CD4-positive, alpha-beta T cell treated with Interleukin-15 for 4 hours (primary cell): Measurements from ENCODE around the gene RTN4RL1.
"Not testable (repeated sequence)": the region's sequence is repeated elsewhere in the genome, so short reads cannot be mapped to it uniquely, and the experiment has no call there.

Experiments
- DNase-seq: peaks from one replicate; pipeline ENCODE4 v3.0.0-alpha.2; 2020; ENCODE audit warnings: low spot score

RTN4RL1 gene

DNA sequence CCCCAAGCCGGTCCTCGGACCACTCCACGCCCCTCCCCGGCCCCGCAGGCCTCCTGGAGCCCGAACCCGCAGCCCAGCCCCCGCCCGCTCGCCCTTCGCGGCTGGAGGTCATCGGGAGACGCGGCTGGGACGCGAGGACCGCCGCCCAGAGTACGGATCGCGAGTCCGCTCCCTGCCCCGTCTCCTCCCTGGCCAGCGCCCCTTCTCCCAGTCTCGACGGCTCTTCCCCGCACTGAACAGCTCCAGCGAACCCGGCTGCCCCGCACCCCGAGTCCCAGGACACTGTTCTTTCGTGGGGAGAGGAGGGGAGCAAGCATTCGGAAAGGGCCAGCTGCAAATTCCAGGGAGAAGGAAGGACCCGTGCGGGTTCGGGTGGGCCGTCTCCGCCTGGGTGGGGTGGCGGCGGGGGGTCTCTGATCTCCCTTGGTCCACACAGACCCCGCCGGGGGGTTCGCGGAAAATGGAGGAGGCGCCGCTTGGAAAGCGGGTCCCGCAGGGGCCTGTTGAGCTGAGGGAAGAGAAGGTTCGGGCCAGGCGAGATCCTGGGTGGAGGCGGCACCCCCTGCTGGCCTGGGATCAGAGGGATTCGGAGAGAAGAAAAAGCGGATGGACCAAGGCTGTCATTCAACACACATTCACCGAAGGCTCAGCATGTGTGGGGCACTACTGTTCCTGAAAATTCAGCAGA, 632 bp upstream of the RTN4RL1 start:
- DNase-seq = no peak

DNA sequence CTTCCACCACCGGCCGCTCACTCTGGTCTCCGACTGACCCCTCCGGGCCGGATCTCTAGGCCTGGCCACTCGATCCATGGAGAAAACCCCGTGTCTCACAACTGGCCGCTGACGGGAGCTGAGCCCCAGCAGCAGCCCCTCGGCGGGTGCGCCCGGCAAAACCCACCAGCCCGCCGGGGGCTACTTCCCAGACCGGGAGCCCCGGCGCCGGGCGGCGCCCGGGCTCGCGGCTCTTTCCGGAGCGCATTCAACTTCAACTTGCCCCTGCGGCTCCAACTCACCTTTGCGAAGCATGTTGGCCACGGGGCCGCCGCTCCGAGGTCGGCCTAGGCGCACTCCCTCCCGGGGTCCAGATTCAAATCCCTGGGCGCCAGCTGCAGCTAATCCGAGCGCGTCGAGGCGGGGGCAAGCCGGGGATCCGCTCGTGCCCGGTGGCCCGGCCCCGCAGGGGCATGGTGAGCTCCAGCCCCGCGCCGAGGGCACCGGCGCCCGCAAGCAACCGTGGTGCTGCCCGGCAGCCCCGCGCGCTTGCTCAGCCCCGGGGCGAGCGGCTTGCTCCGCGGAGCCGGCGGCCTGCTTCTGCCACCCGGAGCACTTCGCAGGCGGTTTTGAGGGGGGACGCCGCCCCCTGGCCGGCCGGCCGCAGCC, 438 bp downstream of the RTN4RL1 start:
- no peak for DNase-seq

DNA sequence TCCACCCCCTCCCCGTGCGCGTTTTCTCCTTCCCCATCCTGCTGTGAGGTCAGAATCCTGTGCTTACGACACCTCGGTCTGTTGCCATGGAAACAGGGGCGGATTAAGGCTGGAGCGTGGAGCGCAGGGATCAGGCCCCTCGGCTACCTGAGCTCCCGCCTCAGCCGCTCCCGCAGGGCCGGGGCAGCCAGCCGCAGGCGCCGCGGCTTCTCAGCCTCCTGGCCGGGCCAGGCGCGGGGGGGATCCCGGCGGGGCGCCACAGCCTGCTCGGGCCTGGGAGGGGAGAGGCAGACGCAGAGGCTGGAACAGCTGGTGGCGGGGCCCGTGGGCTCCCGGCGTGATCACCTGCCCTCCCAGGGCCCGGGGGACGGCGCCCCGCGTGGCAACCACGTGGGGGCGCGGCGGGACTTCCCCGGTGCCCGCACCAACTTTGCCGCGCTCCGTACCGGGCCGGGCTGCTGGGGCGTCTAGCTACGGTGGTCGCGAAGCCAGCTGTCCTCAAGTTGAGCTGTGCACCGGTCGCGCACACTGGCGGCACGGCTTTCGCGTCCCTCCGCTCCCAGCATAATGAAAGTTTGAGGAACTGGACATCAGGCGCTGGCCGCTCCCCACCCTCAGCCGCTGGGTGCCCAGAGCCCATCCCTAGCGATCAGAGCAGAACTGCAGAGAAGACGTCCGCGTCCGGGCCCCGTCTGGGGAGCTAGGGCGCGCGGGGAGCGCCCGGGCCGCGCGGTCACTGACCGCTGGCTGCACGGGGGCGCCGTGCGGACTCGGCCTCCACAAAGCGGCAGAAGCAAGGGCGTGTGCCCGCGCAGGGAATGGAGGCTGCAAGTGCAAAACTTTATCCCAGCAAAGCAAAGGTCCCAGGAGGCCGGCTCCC, 1.2 kb downstream of the RTN4RL1 start:
- DNase-seq = peak; percentile 26

DNA sequence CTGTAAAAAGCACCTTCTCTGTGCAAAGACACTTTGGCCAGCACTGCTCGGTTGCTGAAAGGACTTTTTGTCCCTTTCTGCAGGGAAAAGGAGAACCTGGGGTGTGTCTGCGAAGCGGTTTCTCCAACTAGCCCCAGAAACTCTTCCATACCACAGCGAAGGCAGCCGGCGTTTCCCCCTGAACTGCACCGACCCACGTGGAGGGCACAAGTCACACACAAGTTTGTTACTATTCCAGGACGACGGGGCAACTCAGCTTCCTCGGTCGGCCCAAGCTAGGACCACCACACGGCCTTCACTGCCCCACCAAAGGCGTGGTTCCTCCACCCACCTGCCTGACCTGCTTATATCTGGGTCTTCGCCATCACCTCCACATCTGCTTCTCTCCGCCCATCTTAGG, 1.9 kb downstream of the RTN4RL1 start:
- DNase-seq = no peak

DNA sequence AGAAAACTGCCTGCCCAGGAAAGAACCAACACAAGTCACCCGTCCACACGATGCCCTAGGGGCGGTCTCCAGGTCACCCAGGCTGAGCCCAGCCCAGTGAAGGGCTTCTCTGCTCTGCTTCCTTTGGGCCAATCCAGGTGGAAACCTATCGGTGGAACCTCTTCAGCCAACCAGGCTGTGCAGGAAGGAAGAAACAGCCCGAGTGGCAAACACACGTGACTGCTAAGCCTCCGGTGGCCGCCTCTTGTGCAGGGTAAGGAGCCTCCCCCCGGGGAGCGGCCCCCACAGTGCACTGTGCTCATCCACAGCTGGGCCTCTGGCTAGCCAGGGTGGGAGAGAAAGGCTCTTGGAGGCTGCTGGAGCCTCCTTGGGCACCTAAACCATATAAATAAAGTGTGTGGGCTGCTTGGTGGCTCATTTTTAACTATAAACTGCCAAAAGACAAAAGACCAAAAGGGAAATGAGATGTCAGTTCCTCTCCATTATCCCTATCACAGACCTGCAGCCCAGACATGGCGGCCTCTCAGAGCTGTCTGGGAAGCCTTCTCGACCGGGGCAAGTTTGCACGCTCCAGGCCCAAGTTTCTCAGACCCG, 2.4 kb downstream of the RTN4RL1 start:
- no peak for DNase-seq

DNA sequence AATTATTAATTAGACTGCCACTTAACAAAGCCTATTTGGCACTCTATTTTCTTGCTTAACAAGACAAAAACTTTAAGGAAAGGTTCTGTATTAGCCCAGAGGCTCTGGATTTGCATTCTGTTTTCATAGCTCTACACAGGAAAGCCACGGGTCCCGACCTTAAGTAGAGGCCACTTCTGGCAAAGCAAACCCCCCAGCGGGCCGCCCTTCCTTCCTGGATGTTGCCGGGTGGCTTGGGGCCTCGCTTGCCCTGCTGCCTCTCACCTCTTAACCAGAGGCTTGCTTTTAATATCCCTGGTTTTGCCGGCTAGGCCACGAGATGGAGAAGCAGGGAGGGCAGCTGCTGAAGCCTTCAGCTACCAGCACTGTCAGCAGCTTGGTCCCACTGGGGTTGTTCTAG, 4.4 kb downstream of the RTN4RL1 start:
- no peak for DNase-seq

DNA sequence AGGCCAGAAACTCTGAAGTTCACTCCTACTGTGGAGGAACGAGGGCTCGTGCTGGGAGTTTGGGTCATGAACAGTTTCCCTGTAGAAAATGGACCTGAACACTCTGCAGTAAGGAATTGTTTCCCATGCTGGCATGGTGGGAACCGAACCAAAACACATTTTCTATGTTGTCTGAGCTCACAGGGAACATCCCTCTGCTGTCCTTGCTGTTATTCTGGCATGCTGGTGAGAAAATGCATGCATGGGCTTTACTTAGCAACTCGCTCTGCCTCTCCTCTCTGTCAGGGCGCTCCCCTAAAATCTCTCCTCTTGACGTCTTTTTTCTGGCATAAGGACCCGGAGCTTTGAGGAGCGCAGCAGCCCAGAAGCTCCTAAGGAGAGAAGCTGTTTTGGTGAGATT, 5.4 kb downstream of the RTN4RL1 start:
- DNase-seq = no peak

DNA sequence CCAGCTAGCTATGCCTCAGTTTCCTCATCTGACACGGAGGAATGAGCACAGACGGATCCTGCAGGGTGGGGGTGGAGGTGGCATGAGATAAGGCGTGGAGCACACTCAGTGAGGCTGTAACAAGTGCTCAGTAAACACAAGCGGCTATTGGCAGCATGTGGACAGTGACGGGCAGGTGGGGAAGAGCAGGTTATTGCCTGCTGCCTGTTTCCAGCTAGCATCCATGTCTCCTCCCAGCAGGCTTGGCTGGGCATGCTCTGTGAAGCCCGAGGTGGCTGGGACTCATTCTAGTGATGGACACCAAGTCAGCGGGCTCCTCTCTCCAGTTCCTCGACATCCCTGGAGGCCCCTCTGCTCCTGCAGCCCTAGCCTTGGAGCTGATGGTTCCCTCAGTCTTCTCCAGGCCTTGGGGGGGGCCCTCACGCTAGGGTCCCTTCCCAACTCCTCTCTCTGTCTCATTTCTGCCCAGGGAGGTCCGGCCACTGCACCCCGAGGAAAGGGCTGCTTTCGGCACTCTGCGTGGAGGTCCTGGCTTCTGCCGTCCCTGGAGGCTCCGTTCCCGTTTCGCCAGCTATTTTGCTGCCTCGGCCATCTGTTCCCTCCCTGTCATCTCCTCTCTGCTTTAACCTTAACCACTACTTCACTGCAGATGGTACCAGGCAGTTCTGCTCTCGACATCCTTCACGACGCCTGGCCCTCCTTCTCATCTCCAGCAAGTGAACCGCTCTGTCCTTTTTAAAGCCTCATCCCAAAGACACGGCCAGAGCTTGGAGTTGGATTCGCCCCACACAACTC, 6.2 kb downstream of the RTN4RL1 start:
- DNase-seq = no peak

DNA sequence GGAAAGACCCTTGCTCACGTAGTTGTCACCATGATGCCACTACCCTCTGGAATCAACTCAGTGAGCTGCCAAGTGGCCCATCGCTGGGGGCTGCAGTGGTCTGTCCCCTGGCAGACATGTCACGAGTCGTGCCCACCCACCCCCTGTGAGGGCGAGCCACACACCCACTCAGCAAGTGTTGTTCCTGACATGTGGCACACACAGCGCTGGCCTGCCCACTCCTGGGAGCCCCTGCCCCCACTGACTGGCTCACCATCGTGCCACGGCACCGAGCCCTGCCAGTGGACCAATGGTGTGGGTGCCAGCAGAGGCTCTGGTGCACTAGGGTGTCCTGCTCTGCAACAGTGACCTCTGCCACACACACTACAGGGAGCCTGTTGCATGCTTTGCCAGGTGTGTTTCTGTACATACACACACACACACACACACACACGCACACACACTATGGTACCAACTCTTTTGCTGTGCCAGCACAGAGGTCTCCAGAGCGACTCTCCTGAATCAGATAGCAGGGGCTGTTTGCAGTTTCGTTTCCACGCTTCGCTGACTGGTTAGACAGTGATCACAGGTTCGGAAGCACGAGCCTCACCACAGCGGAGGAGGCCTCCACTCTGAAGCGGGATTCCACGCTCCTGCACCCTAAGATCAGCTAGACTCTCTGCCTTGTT, 7.7 kb downstream of the RTN4RL1 start:
- DNase-seq = no peak

DNA sequence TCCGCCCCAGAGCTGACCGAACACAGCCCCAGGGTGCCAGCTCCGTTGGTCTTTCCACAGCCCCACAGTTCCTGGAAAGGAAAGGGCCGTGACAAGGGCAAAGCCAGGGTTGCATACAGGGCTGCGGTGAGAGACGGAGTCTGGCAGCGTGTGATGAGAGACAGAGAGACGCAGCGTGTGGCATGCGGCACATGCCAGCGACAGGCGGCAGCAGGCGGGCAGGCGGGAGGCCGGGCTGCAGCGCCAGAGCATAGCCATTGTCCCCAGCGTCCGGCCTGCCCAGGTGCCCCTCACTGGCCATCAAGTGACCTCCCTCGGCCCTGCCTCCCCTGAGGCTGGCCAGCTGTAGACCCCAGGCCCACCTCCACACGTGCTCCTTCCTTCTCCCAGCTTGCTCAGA, 8.6 kb downstream of the RTN4RL1 start:
- no peak for DNase-seq

DNA sequence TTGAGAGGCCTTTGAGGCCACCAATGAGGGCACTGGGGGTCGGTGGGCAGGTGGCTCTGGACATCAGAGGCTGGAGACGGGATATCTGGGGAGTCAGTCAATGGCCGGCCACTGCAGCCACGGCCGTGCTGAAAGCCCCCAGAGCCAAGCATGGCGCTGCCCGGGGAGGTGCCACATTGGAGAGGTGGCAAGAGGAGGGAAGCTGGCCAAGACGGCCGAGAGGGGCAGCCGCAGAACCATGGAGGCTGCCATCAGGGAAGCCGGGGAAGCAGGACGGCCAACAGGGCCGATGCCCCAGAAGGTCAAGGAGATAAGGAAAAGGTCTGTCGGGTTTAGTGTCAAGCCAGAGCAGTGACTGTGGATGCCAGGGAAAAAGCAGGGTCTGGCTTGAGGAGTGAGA, 9.8 kb downstream of the RTN4RL1 start:
- no peak for DNase-seq

DNA sequence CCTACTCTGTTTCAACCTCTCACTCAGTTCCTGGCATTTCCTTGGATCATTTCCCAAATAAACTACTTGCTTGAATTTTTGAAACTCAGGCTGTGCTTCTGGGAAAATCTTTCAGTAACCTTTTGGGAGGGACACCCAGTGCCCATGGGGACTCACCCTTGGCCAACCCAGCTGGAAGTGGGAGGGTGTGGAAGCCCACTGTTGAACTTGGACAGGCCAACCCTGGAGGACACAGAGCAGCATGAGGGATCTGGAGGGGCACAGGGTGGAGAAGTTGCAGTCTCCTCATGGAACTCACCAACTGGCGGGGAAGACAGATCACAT, 11.2 kb downstream of the RTN4RL1 start:
- DNase-seq = no peak

DNA sequence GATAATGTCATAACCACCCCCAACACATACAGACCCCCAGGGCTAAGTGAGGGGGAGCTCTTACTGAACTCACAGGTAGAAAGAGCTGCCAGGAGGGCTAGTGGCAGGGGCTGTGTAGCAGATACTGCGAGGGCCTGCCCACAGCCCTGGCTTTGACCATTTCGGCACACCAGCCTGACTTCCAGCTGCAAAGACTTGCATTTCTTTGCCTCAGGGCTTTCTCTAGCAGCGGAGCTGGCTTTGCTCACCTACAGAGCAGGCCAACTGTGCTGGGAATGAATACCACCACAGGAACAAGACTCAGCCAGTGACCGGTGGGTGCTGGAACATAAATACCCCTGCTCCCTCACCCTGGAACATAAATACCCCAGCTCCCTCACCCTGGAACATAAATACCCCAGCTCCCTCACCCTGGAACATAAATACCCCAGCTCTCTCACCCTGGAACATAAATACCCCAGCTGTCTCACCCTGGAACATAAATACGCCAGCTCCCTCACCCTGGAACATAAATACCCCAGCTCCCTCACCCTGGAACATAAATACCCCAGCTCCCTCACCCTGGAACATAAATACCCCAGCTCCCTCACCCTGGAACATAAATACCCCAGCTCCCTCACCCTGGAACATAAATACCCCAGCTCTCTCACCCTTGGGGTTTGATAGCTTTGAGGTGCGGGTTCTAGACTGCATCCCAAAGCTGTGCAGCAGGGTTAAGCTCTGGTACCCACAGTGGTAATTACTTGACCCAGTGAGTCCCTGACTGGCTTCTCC, 11.7 kb downstream of the RTN4RL1 start:
- not testable (repeated sequence) for DNase-seq

DNA sequence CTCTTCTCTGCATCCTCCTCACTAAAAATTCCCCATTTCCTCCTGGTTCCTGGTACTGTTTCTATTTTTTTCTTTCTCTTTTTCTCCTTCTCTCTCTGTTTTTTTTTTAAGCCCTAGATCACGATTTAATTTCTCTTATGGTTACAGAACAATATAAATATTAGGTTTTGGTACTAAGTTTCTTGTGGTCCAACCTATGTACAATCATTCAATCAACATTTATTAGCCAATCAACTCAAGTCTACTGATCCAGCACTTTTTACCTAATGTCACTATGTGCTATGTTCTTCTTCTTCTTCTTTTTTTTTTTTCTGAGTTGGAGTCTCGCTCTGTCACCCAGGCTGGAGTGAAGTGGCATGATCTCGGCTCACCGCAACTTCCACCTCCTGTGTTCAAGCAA, 12.6 kb downstream of the RTN4RL1 start:
- DNase-seq = no peak

DNA sequence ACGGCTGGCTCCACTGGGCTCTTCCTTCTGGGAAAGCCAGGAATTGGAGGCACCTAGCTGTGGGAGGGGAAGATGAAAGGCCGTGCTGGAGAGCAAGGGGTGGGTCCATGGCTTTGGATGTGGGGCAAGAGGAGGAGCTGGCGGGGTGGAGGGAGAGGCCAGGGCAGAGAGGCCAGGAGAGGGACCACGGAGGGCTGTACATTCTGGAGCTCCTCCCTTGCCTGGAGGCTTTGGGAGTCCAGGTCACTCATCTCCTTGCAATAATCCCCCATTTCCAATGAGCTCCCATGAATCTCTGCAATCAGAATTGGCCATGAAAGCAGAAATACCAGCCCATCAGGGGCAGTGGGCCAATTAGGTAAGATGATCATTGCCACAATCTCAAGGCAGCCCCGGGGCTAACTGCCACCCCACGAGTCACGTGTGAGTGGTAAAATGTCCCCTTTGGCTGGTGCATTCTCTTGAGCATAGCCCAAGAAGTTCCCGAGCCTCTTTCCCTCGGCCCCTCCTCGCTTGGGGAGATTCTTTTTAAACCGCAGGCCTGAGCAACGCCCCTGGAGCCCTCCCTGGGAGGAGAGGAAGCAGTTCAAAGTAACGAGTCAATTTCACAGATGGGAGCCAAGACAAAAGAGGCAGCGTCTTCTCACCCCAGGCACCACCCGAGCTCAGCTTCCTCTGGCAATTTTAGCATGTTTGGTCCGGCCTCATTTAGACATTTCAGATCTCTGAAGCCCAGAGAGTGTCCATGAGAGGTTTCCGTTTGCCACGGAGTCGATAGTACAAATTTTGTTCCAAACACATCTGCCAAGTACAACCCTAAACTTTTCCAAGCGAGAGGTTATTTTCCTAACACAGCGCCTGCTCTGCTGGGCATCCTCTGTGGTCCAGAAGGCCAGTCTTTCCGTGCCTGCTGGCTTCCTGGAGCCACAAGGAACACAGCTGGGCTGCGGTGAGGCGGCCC, 13.4 kb downstream of the RTN4RL1 start:
- DNase-seq = no peak

DNA sequence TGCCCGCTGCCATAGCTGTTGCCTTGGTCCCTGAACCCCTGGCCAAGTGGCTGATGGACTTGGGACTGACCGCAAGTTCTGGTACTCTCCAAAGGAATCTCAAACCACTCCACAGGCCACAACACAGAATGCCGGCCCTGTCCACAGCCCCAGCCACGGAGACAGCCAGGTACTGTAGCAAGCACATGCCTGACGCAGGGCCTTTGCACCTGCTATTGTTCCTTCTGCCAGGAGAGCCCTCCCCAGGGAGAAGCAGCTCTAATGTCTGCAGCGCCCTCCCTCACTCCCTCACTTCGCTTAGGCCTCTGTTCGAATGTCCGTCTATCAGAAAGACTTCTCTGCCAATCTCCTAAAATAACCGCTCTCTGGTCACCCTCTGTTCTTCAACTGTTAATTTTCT, 15.4 kb downstream of the RTN4RL1 start:
- no peak for DNase-seq

DNA sequence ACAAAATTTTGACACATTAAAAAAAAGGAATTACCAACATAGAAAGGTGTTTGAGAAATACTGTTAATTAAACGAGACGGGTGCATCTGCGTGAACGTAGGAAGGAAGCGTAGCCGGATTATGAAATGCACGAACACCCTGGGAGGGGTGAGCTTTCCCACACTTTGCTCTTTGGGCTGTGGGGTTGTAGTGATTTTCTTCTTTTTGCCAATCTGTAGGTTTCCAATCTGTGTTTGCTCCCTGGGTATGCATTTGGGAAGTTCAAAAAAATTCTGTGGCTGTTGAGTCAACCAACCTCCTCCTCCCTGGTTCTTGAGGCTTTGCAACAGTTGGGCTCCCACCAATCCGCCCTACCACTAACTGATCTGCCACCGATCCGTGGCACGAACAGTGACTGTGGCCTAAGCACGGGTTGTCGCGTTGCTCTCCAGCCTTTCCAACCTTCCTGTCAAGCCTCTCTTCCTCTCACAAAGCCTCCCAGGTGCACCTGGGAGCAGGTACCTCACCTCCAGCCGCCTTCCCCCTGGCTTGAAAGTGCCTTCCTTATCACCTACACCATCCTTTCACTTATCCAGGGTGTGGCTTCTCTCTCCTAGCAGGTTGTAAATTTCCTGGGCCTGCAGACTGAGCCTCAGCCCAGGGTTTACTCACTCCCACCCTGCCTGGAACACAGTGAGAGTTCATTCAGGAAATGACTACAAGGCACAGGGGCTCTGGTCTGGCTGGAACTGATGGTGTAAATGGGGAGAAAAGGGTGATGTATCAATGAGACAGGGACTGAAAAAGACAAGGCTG, 16.6 kb downstream of the RTN4RL1 start:
- no peak for DNase-seq

DNA sequence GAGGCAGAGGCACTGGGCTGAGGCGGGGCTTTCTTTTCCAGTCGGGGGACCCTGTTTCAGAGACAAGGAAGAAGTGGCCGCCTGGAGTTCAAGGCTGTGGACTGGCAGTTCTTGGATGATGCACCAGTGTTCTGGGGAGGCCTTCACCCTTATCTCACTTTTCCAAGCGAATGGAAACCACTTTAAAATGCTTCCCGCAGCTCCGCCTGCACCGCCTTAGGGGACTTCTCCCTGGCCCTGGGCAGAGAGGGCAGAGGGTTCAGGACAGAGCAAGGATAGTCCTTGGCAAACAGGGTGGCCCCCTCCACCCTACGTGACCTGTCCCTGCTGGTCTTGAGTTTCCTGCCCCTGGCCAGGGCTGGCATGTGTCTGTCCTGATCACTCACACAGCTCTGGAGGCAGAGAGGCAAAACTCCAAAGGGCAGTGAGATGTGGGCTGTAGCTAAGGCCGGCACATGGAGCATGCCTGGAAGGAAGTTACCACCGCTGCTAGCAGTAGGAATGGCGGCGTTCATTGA, 20.6 kb downstream of the RTN4RL1 start:
- DNase-seq = no peak
